ENCODE measurements around the gene RCN1. TPM values are rescaled to one million over a fixed set of nuclear protein-coding genes. Genes with fewer than 3 reads are reported as not detected.
"Not testable (repeated sequence)": the region's sequence is repeated elsewhere in the genome, so short reads cannot be mapped to it uniquely, and the experiment has no call there.

The RCN1 gene
- total and polyA plus RNA-seq, 5 experiments from 2014 or later = 5.8 to 15.6 (median 10.4) TPM

GRCh38 chr11:32082346-32082986, 8.4 kb upstream of the RCN1 start:
- no peak for ATAC-seq
- H3K36me3 Mint-ChIP-seq = no peaks in the 10 kb centered on the region
- H3K27ac Mint-ChIP-seq = peak overlapping the region in 2 of 10 donors; percentile 23 to 25
- H3K27me3 Mint-ChIP-seq = peaks cover 8 to 26% (median 17%) of the 10 kb centered on the region in 5 donors
- DNase-seq = no peak
- no peaks in the 10 kb centered on the region for H3K4me1 Mint-ChIP-seq
- POLR2A ChIA-PET = interaction anchor here (1.2 kb wide), 1 partner anchor 8 kb away, joined by 4 read pairs; the partner anchor contains the start of gene RCN1
- no peak overlapping the region for H3K4me3 Mint-ChIP-seq
- no peaks in the 10 kb centered on the region for H3K9me3 Mint-ChIP-seq

- Mint-ChIP-seq H3K4me3 (no peak overlapping the region), H3K4me1 (peaks cover 5 to 18% (median 14%) of the 10 kb centered on the region in 4 donors), H3K9me3 (no peaks in the 10 kb centered on the region), H3K27me3 (peaks cover 10 to 26% (median 20%) of the 10 kb centered on the region in 5 donors), H3K27ac (no peak overlapping the region), H3K36me3 (no peaks in the 10 kb centered on the region)
- ATAC-seq (no peak), DNase-seq (no peak)
- POLR2A ChIA-PET = no interaction called here
Observed at GRCh38 chr11:32087597-32087996, 3.3 kb upstream of the RCN1 start.

DNA sequence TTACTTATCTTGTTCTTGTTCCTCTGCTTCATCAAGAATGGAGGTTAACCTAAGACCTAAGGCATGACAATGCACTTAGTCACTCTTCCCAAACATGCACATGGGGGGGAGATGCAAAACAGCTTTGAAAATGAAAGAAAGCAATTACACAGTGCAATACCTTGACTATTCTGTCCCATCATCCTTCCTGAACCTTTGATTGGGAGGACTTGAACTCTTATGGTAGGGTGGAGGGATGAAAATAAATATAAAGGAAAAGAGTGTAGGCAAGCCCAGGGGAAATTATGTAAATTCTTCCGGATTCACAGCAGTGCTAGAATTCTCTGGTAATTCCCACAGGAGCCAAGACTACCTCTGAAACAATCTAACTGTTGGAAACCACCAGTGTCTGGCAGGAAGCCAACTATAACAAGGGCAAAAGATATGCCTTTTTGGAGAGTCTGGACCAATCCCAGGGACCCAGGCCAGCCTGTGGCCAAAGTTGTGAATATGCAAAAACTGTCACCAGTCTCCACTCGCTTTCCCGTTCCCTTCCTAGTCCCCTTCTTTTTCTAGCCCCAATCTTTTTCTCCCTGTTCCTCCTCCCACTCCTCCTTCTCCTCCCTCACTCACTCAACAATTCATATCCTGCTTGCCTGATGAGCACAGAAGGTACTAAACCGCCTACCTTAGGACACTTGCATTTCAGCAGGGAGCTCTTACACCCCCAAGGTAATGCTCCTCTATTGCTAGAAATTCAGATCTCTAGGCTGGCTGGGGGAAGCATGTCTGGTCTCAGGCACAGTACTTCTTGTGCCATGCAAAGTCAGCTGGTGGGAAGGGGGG, 2.5 kb upstream of the RCN1 start:
- POLR2A ChIA-PET = no interaction called here
- no peaks in the 10 kb centered on the region for H3K36me3 Mint-ChIP-seq
- ATAC-seq (no peak), DNase-seq (no peak)
- peaks cover 12 to 25% (median 21%) of the 10 kb centered on the region in 4 donors for H3K4me1 Mint-ChIP-seq
- H3K27ac Mint-ChIP-seq = no peak overlapping the region
- peaks cover 10 to 26% (median 16%) of the 10 kb centered on the region in 5 donors for H3K27me3 Mint-ChIP-seq
- H3K4me3 Mint-ChIP-seq = no peak overlapping the region
- no peaks in the 10 kb centered on the region for H3K9me3 Mint-ChIP-seq

DNA sequence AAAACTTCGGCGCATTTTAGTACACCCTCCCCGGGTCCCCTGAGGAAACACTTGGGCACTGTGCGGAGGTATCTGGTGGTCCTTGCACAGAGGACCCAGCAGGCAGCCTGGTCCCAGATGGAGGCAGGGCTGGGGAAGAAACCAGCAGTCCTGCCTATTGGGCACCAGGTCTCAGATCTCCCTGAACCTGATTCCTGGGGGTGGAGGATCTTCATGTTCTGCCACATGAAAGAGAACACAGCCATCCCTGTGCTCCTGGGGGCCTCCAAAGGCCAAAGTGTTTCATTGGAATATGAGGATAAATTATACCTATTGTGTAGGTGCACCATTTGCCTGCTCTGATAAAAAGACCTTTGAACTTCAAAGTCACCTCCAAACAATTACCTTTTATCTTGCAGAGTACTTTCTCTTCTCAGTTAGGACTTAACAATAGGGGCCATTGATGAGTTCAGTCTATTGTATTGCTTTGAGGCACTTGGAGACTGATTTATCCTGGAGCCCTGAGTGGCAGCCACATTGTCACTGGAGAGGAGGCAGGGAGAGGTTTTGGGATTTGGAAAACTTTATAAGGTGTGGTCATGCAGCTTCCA, 1.8 kb downstream of the RCN1 start:
- POLR2A ChIA-PET = interaction anchor here (1.1 kb wide), 1 partner anchor 723 kb away, joined by 3 read pairs; the partner anchor contains the start of genes DCDC1 and DNAJC24
- Mint-ChIP-seq H3K36me3 (peaks cover 0 to 12% (median 5%) of the 10 kb centered on the region in 3 donors), H3K27ac (peak overlapping the region; percentile 16 to 85 (median 75)), H3K27me3 (peaks cover 0 to 5% (median 4%) of the 10 kb centered on the region in 5 donors), H3K9me3 (no peaks in the 10 kb centered on the region), H3K4me3 (peak overlapping the region; percentile 72 to 91 (median 78)), H3K4me1 (peaks cover 24 to 42% (median 38%) of the 10 kb centered on the region in 4 donors)
- DNase-seq (peak in 1 of 10 donors; percentile 13), ATAC-seq (no peak)

GRCh38 chr11:32094923-32095322, 4.0 kb downstream of the RCN1 start:
- H3K4me1 Mint-ChIP-seq = peaks cover 26 to 48% (median 36%) of the 10 kb centered on the region in 4 donors
- peaks cover 4 to 34% (median 20%) of the 10 kb centered on the region in 3 donors for H3K36me3 Mint-ChIP-seq
- DNase-seq = no peak
- ATAC-seq = no peak
- POLR2A ChIA-PET = no interaction called here
- H3K27me3 Mint-ChIP-seq = no peaks in the 10 kb centered on the region
- peak overlapping the region in 2 of 10 donors; percentile 25 to 30 for H3K27ac Mint-ChIP-seq
- H3K9me3 Mint-ChIP-seq = no peaks in the 10 kb centered on the region
- no peak overlapping the region for H3K4me3 Mint-ChIP-seq

DNA sequence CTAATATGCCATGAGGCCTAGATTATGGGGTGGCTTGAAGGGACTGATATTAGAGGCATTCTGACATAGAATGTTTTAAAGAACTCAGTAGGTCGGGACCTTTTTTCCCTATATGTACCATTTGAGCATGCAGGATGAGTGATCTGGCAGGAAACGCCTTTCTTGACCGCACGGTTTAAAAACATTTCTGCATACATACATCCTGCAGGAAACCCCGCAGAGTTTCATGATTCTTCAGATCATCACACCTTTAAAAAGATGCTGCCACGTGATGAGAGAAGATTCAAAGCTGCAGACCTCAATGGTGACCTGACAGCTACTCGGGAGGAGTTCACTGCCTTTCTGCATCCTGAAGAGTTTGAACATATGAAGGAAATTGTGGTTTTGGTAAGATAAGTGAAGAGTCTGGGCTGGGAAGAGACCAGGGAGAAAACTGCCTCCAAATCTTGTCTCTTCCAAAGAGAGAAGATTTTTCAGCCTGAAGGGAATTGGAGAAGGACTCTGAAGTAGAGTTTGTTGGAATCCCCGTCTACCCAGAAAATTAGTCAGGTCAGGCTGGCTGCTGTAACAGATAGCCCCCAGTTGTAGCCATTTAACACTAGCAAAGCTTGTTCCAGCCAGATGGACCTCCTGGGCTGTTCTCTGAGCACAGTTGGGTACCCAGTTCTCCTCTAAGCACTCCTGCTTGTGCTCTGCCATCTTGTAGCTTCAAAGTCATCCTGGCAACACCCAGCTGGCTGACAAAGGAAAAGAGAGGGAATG, 7.4 kb downstream of the RCN1 start:
- Mint-ChIP-seq H3K27ac (peak overlapping the region in 4 of 10 donors; percentile 11 to 54 (median 48)), H3K36me3 (peaks cover 4 to 59% (median 32%) of the 10 kb centered on the region in 3 donors), H3K9me3 (no peaks in the 10 kb centered on the region), H3K4me1 (peaks cover 15 to 27% (median 21%) of the 10 kb centered on the region in 4 donors), H3K27me3 (no peaks in the 10 kb centered on the region), H3K4me3 (no peak overlapping the region)
- DNase-seq (no peak), ATAC-seq (no peak)
- POLR2A ChIA-PET = no interaction called here

GRCh38 chr11:32099516-32099915, 8.6 kb downstream of the RCN1 start:
- DNase-seq (no peak), ATAC-seq (no peak)
- Mint-ChIP-seq H3K27me3 (no peaks in the 10 kb centered on the region), H3K27ac (peak overlapping the region in 1 of 10 donors; percentile 29), H3K36me3 (peaks cover 4 to 69% (median 41%) of the 10 kb centered on the region in 3 donors), H3K4me1 (peaks cover 9 to 20% (median 11%) of the 10 kb centered on the region in 4 donors), H3K9me3 (no peaks in the 10 kb centered on the region), H3K4me3 (peak overlapping the region in 1 of 10 donors; percentile 10)
- POLR2A ChIA-PET = no interaction called here

DNA sequence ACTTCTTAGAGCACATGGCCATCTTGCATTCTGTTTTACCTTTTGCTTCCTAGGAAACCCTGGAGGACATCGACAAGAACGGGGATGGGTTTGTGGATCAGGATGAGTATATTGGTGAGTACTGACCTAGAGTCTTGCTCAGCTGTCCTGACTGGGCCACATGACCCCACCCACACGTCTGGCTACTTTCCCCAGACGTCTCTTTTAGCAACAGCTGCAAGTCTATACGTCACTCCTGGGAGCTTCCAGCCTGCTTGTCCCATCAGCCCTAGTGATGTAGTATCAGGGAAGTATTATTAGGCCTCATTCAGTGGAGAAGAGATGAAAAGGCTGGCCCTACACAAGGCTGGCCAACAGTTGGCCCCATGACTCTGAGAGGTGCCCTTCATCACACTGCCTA, 9.6 kb downstream of the RCN1 start:
- H3K4me1 Mint-ChIP-seq = peaks cover 8 to 17% (median 11%) of the 10 kb centered on the region in 4 donors
- DNase-seq (no peak), ATAC-seq (no peak)
- no peak overlapping the region for H3K4me3 Mint-ChIP-seq
- H3K27ac Mint-ChIP-seq = peak overlapping the region in 1 of 10 donors; percentile 47
- H3K27me3 Mint-ChIP-seq = no peaks in the 10 kb centered on the region
- POLR2A ChIA-PET = no interaction called here
- no peaks in the 10 kb centered on the region for H3K9me3 Mint-ChIP-seq
- peaks cover 4 to 73% (median 41%) of the 10 kb centered on the region in 3 donors for H3K36me3 Mint-ChIP-seq

GRCh38 chr11:32101791-32102190, 10.9 kb downstream of the RCN1 start:
- peaks cover 8 to 21% (median 11%) of the 10 kb centered on the region in 4 donors for H3K4me1 Mint-ChIP-seq
- H3K4me3 Mint-ChIP-seq = no peak overlapping the region
- H3K27ac Mint-ChIP-seq = peak overlapping the region in 2 of 10 donors; percentile 39 to 45

DNA sequence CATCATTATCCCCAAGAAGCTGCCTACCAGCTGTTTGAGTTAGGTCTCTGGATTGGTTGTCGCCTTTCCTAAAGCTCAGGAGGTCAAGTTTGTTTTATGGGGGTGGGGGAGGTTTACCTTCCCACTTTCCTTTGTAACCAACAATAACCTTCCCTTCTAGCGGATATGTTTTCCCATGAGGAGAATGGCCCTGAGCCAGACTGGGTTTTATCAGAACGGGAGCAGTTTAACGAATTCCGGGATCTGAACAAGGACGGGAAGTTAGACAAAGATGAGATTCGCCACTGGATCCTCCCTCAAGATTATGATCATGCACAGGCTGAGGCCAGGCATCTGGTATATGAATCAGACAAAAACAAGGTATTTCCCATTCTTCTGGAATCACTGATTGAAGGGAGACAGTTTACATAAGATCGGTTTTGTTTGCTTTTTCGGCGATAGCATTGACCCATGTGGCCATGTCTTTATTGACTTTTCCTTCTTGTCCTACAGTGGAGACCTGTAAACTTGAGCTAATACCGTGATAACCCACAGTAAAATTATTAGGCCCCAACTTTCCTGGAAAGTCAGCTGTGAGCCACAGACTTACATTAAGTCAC, 12.3 kb downstream of the RCN1 start:
- H3K27me3 Mint-ChIP-seq, H3K4me1 Mint-ChIP-seq, DNase-seq, POLR2A ChIA-PET, H3K4me3 Mint-ChIP-seq, ATAC-seq, H3K9me3 Mint-ChIP-seq: not testable (repeated sequence)
- H3K36me3 Mint-ChIP-seq = peaks cover 2 to 63% (median 32%) of the 10 kb centered on the region in 3 donors
- peak overlapping the region in 1 of 10 donors; percentile 5 for H3K27ac Mint-ChIP-seq

More at GRCh38 chr11:32101791-32102190, 10.9 kb downstream of the RCN1 start:
- Mint-ChIP-seq H3K36me3 (peaks cover 4 to 77% (median 41%) of the 10 kb centered on the region in 3 donors), H3K27me3 (no peaks in the 10 kb centered on the region), H3K9me3 (no peaks in the 10 kb centered on the region)
- ATAC-seq (no peak), DNase-seq (no peak)
- POLR2A ChIA-PET = no interaction called here

- Mint-ChIP-seq H3K27me3 (no peaks in the 10 kb centered on the region), H3K36me3 (peaks cover 0 to 56% (median 27%) of the 10 kb centered on the region in 3 donors), H3K27ac (no peak overlapping the region), H3K9me3 (no peaks in the 10 kb centered on the region), H3K4me3 (no peak overlapping the region), H3K4me1 (peaks cover 0 to 6% (median 0%) of the 10 kb centered on the region in 4 donors)
- POLR2A ChIA-PET = no interaction called here
- DNase-seq (no peak), ATAC-seq (no peak)
Observed at GRCh38 chr11:32103941-32104340, 13.1 kb downstream of the RCN1 start.

Measured in naive thymus-derived CD8-positive, alpha-beta T cell (primary cell).